Transverse colon (tissue), 4 donors: ENCODE measurements around the gene PTPRZ1. TPM values are rescaled to one million over a fixed set of nuclear protein-coding genes. Genes with fewer than 3 reads are reported as not detected.

Experiments
- DNase-seq: peaks from one replicate; pipeline ENCODE4 v3.0.0-alpha.2; 2019
- H3K27ac ChIP-seq, 4 donors: fragments of 200-600 bp; sonication (generic); 2 replicates each; pipeline ENCODE4 v1.5.1; 2016 to 2018; ENCODE audit warnings: inconsistent platforms in 4 of 4
- H3K27me3 ChIP-seq: fragments of 200-600 bp; sonication (generic); 2 replicates; pipeline ENCODE4 v1.5.1; 2017; ENCODE audit warnings: inconsistent platforms
- H3K36me3 ChIP-seq, 4 donors: fragments of 200-600 bp; sonication (generic); 2 replicates each; pipeline ENCODE4 v1.5.1; 2017 to 2019; ENCODE audit warnings: inconsistent platforms in 4 of 4
- H3K4me1 ChIP-seq, 4 donors: fragments of 200-600 bp; sonication (generic); 2 replicates each; pipeline ENCODE4 v1.5.1; 2017 to 2020; ENCODE audit warnings: inconsistent platforms in 4 of 4
- H3K4me3 ChIP-seq, 4 donors: fragments of 200-600 bp; sonication (generic); 1 replicate in 1 of 4; 2 replicates in 3 of 4; pipeline versions ENCODE4 v1.5.1 to v1.6.1; 2017 to 2019; ENCODE audit warnings: inconsistent platforms in 4 of 4
- H3K9me3 ChIP-seq, 2 donors: fragments of 200-600 bp; sonication (generic); 2 replicates each; pipeline ENCODE4 v1.5.1; 2017 to 2019; ENCODE audit warnings: inconsistent platforms in 2 of 2
- CTCF ChIP-seq, 5 experiments: fragments of 200-600 bp in 3 of 5; fragments of 450-650 bp in 2 of 5; sonication (generic) in 3 of 5; IDR thresholded peaks; 1 replicate in 2 of 5; 2 replicates in 3 of 5; pipeline ENCODE4 v1.5.1; 2016 to 2017; ENCODE audit warnings: antibody characterized with exemption in 5 of 5, inconsistent platforms in 3 of 5, mild to moderate bottlenecking in 2 of 5, moderate library complexity in 1 of 5
- EP300 ChIP-seq: sonication (generic); formaldehyde crosslinking; IDR thresholded peaks from one replicate; pipeline ENCODE4 v1.6.1; 2017; ENCODE audit warnings: antibody characterized with exemption, low read depth
- POLR2A ChIP-seq: fragments of 450-650 bp; IDR thresholded peaks from one replicate; pipeline ENCODE4 v1.6.1; 2016; ENCODE audit warnings: antibody characterized with exemption, mild to moderate bottlenecking, moderate library complexity
- POLR2AphosphoS5 ChIP-seq, 3 donors: sonication (generic); formaldehyde crosslinking; IDR thresholded peaks; one replicate each; pipeline ENCODE4 v1.6.1; 2016; ENCODE audit warnings: antibody characterized with exemption in 3 of 3
- WGBS, 2 donors: methylation state at CpG; one replicate each; pipeline ENCODE4 v1.1.5; 2018; ENCODE audit warnings: low coverage in 1 of 2; 5-methylcytosine and 5-hydroxymethylcytosine counted together
- in situ Hi-C, 4 donors: fragments of 200-750 bp; cut with MboI; loops; one replicate each; pipeline versions ENCODE4 v1.15.0 to v1.15.1; 2017; ENCODE audit warnings: low sequenced_read_pairs in 3 of 4, low pct_ligation_motif_present in 1 of 4, low pct_unique_long_range_greater_than_20kb in 1 of 4
- intact Hi-C: fragments of 100-400 bp; cut with DNase I; formaldehyde crosslinking; loops from one replicate; pipeline ENCODE4 v1.15.1; 2023; ENCODE audit warnings: low total_unique reads
- total RNA-seq, 4 donors: library from RNA; depleted of rRNA; stranded (reverse); fragments of >200 nt; gene quantifications; one replicate each; pipeline ENCODE4 v1.1.0, GENCODE V29; 2016

The PTPRZ1 gene
- total RNA-seq, 4 donors from 2014 or later: 0.37 to 2.4 (median 2.0) TPM

- Histone ChIP-seq H3K27ac (no peak overlapping the region), H3K36me3 (no peaks in the 10 kb centered on the region), H3K9me3 (no peaks in the 10 kb centered on the region), H3K27me3 (no peaks in the 10 kb centered on the region), H3K4me1 (no peaks in the 10 kb centered on the region), H3K4me3 (no peak overlapping the region)
- intact Hi-C loops (no loop called here), in situ Hi-C loops (no loop called here)
- no peak for DNase-seq
- TF ChIP-seq CTCF (IDR thresholded peaks at IDR 0.05): no peak
- no peak for TF ChIP-seq POLR2AphosphoS5 (IDR thresholded peaks at IDR 0.05)
- no peak for TF ChIP-seq POLR2A
- no peak for TF ChIP-seq EP300
- WGBS, 2 donors: 46 to 49% methylated on average over 2 of the region's 2 CpGs
These were observed 68.9 kb downstream of the PTPRZ1 start for GRCh38 chr7:121941830-121942229.

DNA sequence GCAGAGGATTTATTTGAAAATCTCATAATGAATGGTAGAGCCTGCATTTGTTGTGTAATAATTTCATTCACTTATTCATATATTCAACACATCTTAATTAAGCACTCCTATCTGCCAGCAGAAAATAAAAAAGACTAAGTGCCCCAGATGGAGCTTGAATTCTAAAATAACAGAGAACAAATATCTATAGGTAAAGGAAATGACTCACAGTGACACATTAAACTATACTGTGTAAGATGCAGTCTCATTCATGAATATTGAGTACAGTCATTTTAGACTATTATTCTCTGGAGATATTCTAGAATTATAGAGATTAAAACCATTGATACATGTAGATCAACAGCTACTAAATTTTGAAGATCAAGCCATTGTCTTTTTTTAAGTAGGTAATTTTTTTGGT, 72.1 kb downstream of the PTPRZ1 start:
- H3K4me3 ChIP-seq: no peak overlapping the region
- H3K27ac ChIP-seq: no peak overlapping the region
- H3K36me3 ChIP-seq: no peaks in the 10 kb centered on the region
- no peak for DNase-seq
- no peaks in the 10 kb centered on the region for H3K9me3 ChIP-seq
- H3K4me1 ChIP-seq: no peaks in the 10 kb centered on the region
- TF ChIP-seq POLR2A: no peak
- no peak for TF ChIP-seq POLR2AphosphoS5 (IDR thresholded peaks at IDR 0.05)
- TF ChIP-seq EP300: no peak
- no peak for TF ChIP-seq CTCF (IDR thresholded peaks at IDR 0.05)
- H3K27me3 ChIP-seq: no peaks in the 10 kb centered on the region
- intact Hi-C loops: no loop called here
- in situ Hi-C loops: no loop called here

GRCh38 chr7:121945480-121946236, 72.7 kb downstream of the PTPRZ1 start:
- 53 to 80% methylated on average over 1 of the region's 1 CpG for WGBS, 2 donors
- Histone ChIP-seq H3K36me3 (no peaks in the 10 kb centered on the region), H3K9me3 (no peaks in the 10 kb centered on the region), H3K4me3 (no peak overlapping the region), H3K27me3 (no peaks in the 10 kb centered on the region), H3K27ac (no peak overlapping the region), H3K4me1 (no peaks in the 10 kb centered on the region)
- in situ Hi-C loops (no loop called here), intact Hi-C loops (no loop called here)
- no peak for DNase-seq
- TF ChIP-seq EP300: no peak
- no peak for TF ChIP-seq POLR2A
- TF ChIP-seq CTCF (IDR thresholded peaks at IDR 0.05): no peak
- TF ChIP-seq POLR2AphosphoS5 (IDR thresholded peaks at IDR 0.05): no peak

- intact Hi-C loops (no loop called here), in situ Hi-C loops (no loop called here)
- Histone ChIP-seq H3K27ac (no peak overlapping the region), H3K9me3 (no peaks in the 10 kb centered on the region), H3K36me3 (no peaks in the 10 kb centered on the region), H3K4me1 (no peaks in the 10 kb centered on the region), H3K27me3 (no peaks in the 10 kb centered on the region), H3K4me3 (no peak overlapping the region)
- TF ChIP-seq EP300: no peak
- DNase-seq: no peak
These were observed 80.2 kb downstream of the PTPRZ1 start for GRCh38 chr7:121953164-121953563.

DNA sequence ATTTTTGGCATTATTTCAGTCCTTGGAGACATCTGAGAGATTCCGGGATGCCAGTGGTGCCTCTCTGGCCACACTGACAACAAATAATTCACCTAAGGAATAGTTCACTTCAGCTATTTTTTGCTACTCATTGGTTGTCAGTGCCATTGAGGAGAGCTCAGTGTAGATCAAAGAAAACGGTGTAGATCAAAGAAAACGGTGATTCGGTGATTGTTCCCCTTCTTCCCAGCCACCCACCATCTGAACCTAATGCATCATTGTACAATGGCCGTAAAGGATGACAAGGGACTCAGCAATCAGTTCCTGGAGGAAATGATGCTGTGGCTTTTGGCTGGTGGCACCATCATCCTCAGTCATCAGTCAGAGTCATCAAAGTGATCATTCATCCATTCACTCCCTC, 80.6 kb downstream of the PTPRZ1 start:
- TF ChIP-seq CTCF (IDR thresholded peaks at IDR 0.05) (no peak), POLR2AphosphoS5 (IDR thresholded peaks at IDR 0.05) (no peak), POLR2A (no peak), EP300 (no peak)
- in situ Hi-C loops: no loop called here

More for the DNA sequence above, 80.6 kb downstream of the PTPRZ1 start:
- Histone ChIP-seq H3K27me3 (no peaks in the 10 kb centered on the region), H3K36me3 (no peaks in the 10 kb centered on the region), H3K27ac (no peak overlapping the region), H3K4me1 (no peaks in the 10 kb centered on the region), H3K4me3 (no peak overlapping the region), H3K9me3 (no peaks in the 10 kb centered on the region)
- 69% methylated on average over 3 to 5 of the region's 5 CpGs for WGBS, 2 donors
- DNase-seq: no peak
- intact Hi-C loops: no loop called here
